Measurements from ENCODE around the gene LRRC8B.

The LRRC8B gene

GRCh38 chr1:89548122-89548857, 23.7 kb downstream of the LRRC8B start:
- DNase-seq, result no peak

GRCh38 chr1:89550995-89551394, 26.4 kb downstream of the LRRC8B start:
- no peak for DNase-seq

- DNase-seq, result no peak
Measured at GRCh38 chr1:89552471-89553081, 27.9 kb downstream of the LRRC8B start.

- no peak for DNase-seq
Measured at GRCh38 chr1:89553157-89553556, 28.5 kb downstream of the LRRC8B start.

GRCh38 chr1:89555550-89555949, 30.9 kb downstream of the LRRC8B start:
- no peak for DNase-seq

GRCh38 chr1:89556726-89557444, 32.3 kb downstream of the LRRC8B start:
- no peak for DNase-seq

- DNase-seq, result no peak
Measured at GRCh38 chr1:89557445-89557825, 32.8 kb downstream of the LRRC8B start.

GRCh38 chr1:89557956-89558355, 33.3 kb downstream of the LRRC8B start:
- no peak for DNase-seq

- DNase-seq, result no peak
Measured at GRCh38 chr1:89563957-89564604, 39.5 kb downstream of the LRRC8B start.

- no peak for DNase-seq
Measured at GRCh38 chr1:89565521-89565920, 40.9 kb downstream of the LRRC8B start.

- no peak for DNase-seq
Measured at GRCh38 chr1:89566761-89567174, 42.1 kb downstream of the LRRC8B start.

GRCh38 chr1:89567797-89568196, 43.2 kb downstream of the LRRC8B start:
- DNase-seq, result no peak

GRCh38 chr1:89573410-89573809, 48.8 kb downstream of the LRRC8B start:
- DNase-seq, result no peak

- DNase-seq, result no peak
Measured at GRCh38 chr1:89574621-89575020, 50.0 kb downstream of the LRRC8B start.

- DNase-seq, result no peak
Measured at GRCh38 chr1:89575207-89575606, 50.6 kb downstream of the LRRC8B start.

GRCh38 chr1:89576013-89576412, 51.4 kb downstream of the LRRC8B start:
- no peak for DNase-seq

- no peak for DNase-seq
Measured at GRCh38 chr1:89578151-89578550, 53.5 kb downstream of the LRRC8B start.

- DNase-seq, result no peak
Measured at GRCh38 chr1:89578946-89579684, 54.5 kb downstream of the LRRC8B start.

GRCh38 chr1:89580036-89580435, 55.4 kb downstream of the LRRC8B start:
- DNase-seq, result no peak

GRCh38 chr1:89581859-89582258, 57.2 kb downstream of the LRRC8B start:
- no peak for DNase-seq

GRCh38 chr1:89582571-89582970, 57.9 kb downstream of the LRRC8B start:
- no peak for DNase-seq

- no peak for DNase-seq
Measured at GRCh38 chr1:89584211-89584610, 59.6 kb downstream of the LRRC8B start.

- DNase-seq, result no peak
Measured at GRCh38 chr1:89584781-89585180, 60.2 kb downstream of the LRRC8B start.

Data from NCI-H1694 (cell line).